HepG2 (cell line): ENCODE results near the gene CHCHD3. TPM values are rescaled to one million over a fixed set of nuclear protein-coding genes. Genes with fewer than 3 reads are reported as not detected.

ENCODE experiments used
- ATAC-seq: fragments of 200-7000 bp; cut with Tn5 transposase; 3 replicates; pipeline ENCODE4 v1.9.1; 2020; ENCODE audit warnings: mild to moderate bottlenecking, moderate library complexity
- BruUV-seq: library from RNA; stranded (reverse); fragments of 400-500 nt; replicated peaks from 2 replicates; lab custom pipeline; 2021; lab: Mats Ljungman, UMichigan
- CTCF ChIA-PET: fragments of 300-600 bp; formaldehyde crosslinking; extraction: SDS; loops from one replicate; lab custom pipeline; 2021; ENCODE audit warnings: low total read pairs, inconsistent platforms, low intra/inter-chr PET ratio; lab: Yijun Ruan, JAX
- POLR2A ChIA-PET: fragments of 350-600 bp; sonication (Branson Sonifier 250); formaldehyde crosslinking; loops from one replicate; lab custom pipeline; 2020; ENCODE audit warnings: antibody characterized with exemption, inconsistent platforms; lab: Yijun Ruan, JAX
- DNase-seq: peaks from one replicate; pipeline ENCODE4 v3.0.0-alpha.2; 2015; ENCODE audit warnings: low spot score
- FAIRE-seq: peaks from 3 replicates; lab custom pipeline; 2011; peaks lifted over from hg19 to GRCh38; lab: Jason Lieb, UNC
- H2AFZ ChIP-seq: one replicate; pipeline ENCODE4 v1.6.1; 2011; ENCODE audit warnings: low read length, inconsistent platforms
- H3K27ac ChIP-seq: fragments of 300-600 bp; 3 replicates; pipeline ENCODE4 v1.8.0; 2011; ENCODE audit warnings: mixed run types, mild to moderate bottlenecking, mixed read lengths, low read length, inconsistent platforms; ENCODE audit not compliant: insufficient read depth; ENCODE audit errors: extremely low read length
- H3K27me3 ChIP-seq, 2 experiments: fragments of 200-600 bp in 1 of 2; 2 replicates in 1 of 2; 3 replicates in 1 of 2; pipeline versions ENCODE4 v1.6.0 to v1.8.0; 2011; ENCODE audit warnings: low read length in 2 of 2, mild to moderate bottlenecking in 2 of 2, moderate library complexity in 2 of 2, inconsistent platforms in 1 of 2; ENCODE audit not compliant: insufficient read depth in 2 of 2, control insufficient read depth in 1 of 2
- H3K36me3 ChIP-seq, 2 experiments: fragments of 200-600 bp in 1 of 2; replicated peaks in 1 of 2; 2 replicates in 1 of 2; 3 replicates in 1 of 2; pipeline versions ENCODE4 v1.5.1 to v1.8.0; 2011; ENCODE audit warnings: low read length in 2 of 2, inconsistent platforms in 1 of 2; ENCODE audit not compliant: insufficient read depth in 2 of 2, control insufficient read depth in 1 of 2
- H3K4me1 ChIP-seq: 2 replicates; pipeline ENCODE4 v1.5.1; 2012; ENCODE audit warnings: low read length, inconsistent platforms; ENCODE audit not compliant: insufficient read depth
- H3K4me2 ChIP-seq: 2 replicates; pipeline ENCODE4 v1.6.0; 2011; ENCODE audit warnings: low read depth, low read length, inconsistent platforms
- H3K4me3 ChIP-seq, 3 experiments: fragments of 200-600 bp in 1 of 3; sonication (generic), shearing (Covaris generic) in 1 of 3; replicated peaks in 1 of 3; 2 replicates each; pipeline ENCODE4 v1.5.1; 2011 to 2016; ENCODE audit warnings: low read length in 3 of 3, inconsistent platforms in 2 of 3, low read depth in 2 of 3, mild to moderate bottlenecking in 2 of 3, control low read depth in 1 of 3, mixed read lengths in 1 of 3; ENCODE audit not compliant: insufficient read depth in 1 of 3
- H3K79me2 ChIP-seq: one replicate; pipeline ENCODE4 v1.6.1; 2011; ENCODE audit warnings: low read length, inconsistent platforms; ENCODE audit not compliant: insufficient read depth
- H3K9ac ChIP-seq: 2 replicates; pipeline ENCODE4 v1.6.0; 2011; ENCODE audit warnings: mild to moderate bottlenecking, low read depth, low read length, inconsistent platforms; ENCODE audit not compliant: insufficient read depth
- H3K9me3 ChIP-seq: 2 replicates; pipeline ENCODE4 v1.5.1; 2012; ENCODE audit warnings: mild to moderate bottlenecking, low read length
- H4K20me1 ChIP-seq: 2 replicates; pipeline ENCODE4 v1.6.0; 2011; ENCODE audit warnings: inconsistent platforms, mild to moderate bottlenecking, low read length, moderate library complexity; ENCODE audit not compliant: insufficient read depth
- AGO1 ChIP-seq: fragments of 200-400 bp; formaldehyde crosslinking; IDR thresholded peaks from 2 replicates; pipeline ENCODE4 v1.6.1; 2017; ENCODE audit warnings: mild to moderate bottlenecking, low read depth, low read length, moderate library complexity; ENCODE audit not compliant: poor library complexity, severe bottlenecking
- AKNA ChIP-seq: sonication (generic); formaldehyde crosslinking; IDR thresholded peaks from 2 replicates; pipeline ENCODE4 v1.4.0; 2020; ENCODE audit warnings: missing genetic modification reagents, borderline replicate concordance
- ARID4A ChIP-seq: sonication (generic); formaldehyde crosslinking; IDR thresholded peaks from 2 replicates; pipeline ENCODE4 v1.5.0; 2020; ENCODE audit warnings: mild to moderate bottlenecking, missing genetic modification reagents, borderline replicate concordance
- CREM ChIP-seq, 2 experiments: sonication (generic) in 1 of 2; formaldehyde crosslinking in 1 of 2; IDR thresholded peaks; 2 replicates each; pipeline versions ENCODE4 v1.4.0 to v1.6.1; 2016 to 2020; ENCODE audit warnings: antibody characterized with exemption in 1 of 2, mild to moderate bottlenecking in 1 of 2, missing genetic modification reagents in 1 of 2
- FOSL2 ChIP-seq: sonication (generic); formaldehyde crosslinking; IDR thresholded peaks from 2 replicates; pipeline ENCODE4 v1.4.0; 2020; ENCODE audit warnings: missing genetic modification reagents
- IRF2 ChIP-seq: IDR thresholded peaks from 2 replicates; pipeline ENCODE4 v1.6.1; 2018; ENCODE audit warnings: missing genetic modification reagents, missing compliant biosample characterization
- KLF13 ChIP-seq: sonication (generic); formaldehyde crosslinking; IDR thresholded peaks from 2 replicates; pipeline ENCODE4 v1.4.0; 2020; ENCODE audit warnings: mild to moderate bottlenecking, missing genetic modification reagents
- NCOA5 ChIP-seq: sonication (generic); formaldehyde crosslinking; IDR thresholded peaks from 2 replicates; pipeline ENCODE4 v1.4.0; 2020; ENCODE audit warnings: missing genetic modification reagents
- NFKB2 ChIP-seq: sonication (generic); formaldehyde crosslinking; IDR thresholded peaks from 2 replicates; pipeline ENCODE4 v1.4.0; 2020; ENCODE audit warnings: missing genetic modification reagents, borderline replicate concordance
- RFX5 ChIP-seq: IDR thresholded peaks from 2 replicates; pipeline ENCODE4 v1.6.1; 2011; ENCODE audit warnings: low read depth, low read length, improper control_type of control experiment
- ZFP36L1 ChIP-seq: sonication (generic); formaldehyde crosslinking; IDR thresholded peaks from 2 replicates; pipeline ENCODE4 v1.8.0; 2022; ENCODE audit warnings: mild to moderate bottlenecking, missing genetic modification reagents, moderate library complexity
- ZNF512B ChIP-seq: sonication (generic); formaldehyde crosslinking; IDR thresholded peaks from 2 replicates; pipeline ENCODE4 v1.5.1; 2020; ENCODE audit warnings: missing genetic modification reagents, mild to moderate bottlenecking, borderline replicate concordance
- ZNF615 ChIP-seq: sonication (generic); formaldehyde crosslinking; IDR thresholded peaks from 2 replicates; pipeline ENCODE4 v1.5.0; 2020; ENCODE audit warnings: mild to moderate bottlenecking, missing genetic modification reagents, borderline replicate concordance
- whole genome bisulfite sequencing: methylation state at CpG from one replicate; pipeline ENCODE4 v1.1.6; 2017; ENCODE audit warnings: low lambda C conversion rate; 5-methylcytosine and 5-hydroxymethylcytosine counted together
- in situ Hi-C: cut with HindIII; loops from 2 replicates; pipeline ENCODE4 v1.10.0; 2017; ENCODE audit warnings: low pct_unique_long_range_greater_than_20kb; ENCODE audit not compliant: extremely low pct_ligation_motif_present
- intact Hi-C: fragments of 100-400 bp; cut with micrococcal nuclease; formaldehyde crosslinking; loops from one replicate; pipeline ENCODE4 v1.10.0; 2022; ENCODE audit not compliant: unreplicated experiment
- polyA plus RNA-seq, 8 experiments: library from polyadenylated mRNA; depleted of rRNA in 3 of 8; stranded (reverse) in 7 of 8; unstranded in 1 of 8; fragments of >200 nt; fragmentation: Illumina TruSeq in 4 of 8; extraction: Trizol in 4 of 8; gene quantifications; 2 replicates each; pipeline versions ENCODE4 v1.2.1 to v1.2.3, GENCODE V29; 2011 to 2016; ENCODE audit warnings: low read depth in 4 of 8, missing spikeins in 1 of 8, mixed read lengths in 1 of 8; ENCODE audit not compliant: insufficient read depth in 1 of 8
- total RNA-seq, 5 experiments: library from RNA; depleted of rRNA; stranded (reverse); fragments of >200 nt; fragmentation: Illumina TruSeq; extraction: Trizol; gene quantifications; 2 replicates each; pipeline ENCODE4 v1.2.3, GENCODE V29; 2016; ENCODE audit warnings: low read depth in 1 of 5

The CHCHD3 gene
- total and polyA plus RNA-seq, 2 of the 13 experiments (the other 11 are each of a cell fraction or from before 2014, with no cell fraction given): 32.7 to 86.8 TPM

GRCh38 chr7:133051066-133051465, 30.8 kb downstream of the CHCHD3 start:
- ChIA-PET POLR2A (no interaction called here), CTCF (no interaction called here)
- Histone ChIP-seq H3K4me2 (no peak overlapping the region), H3K9ac (no peak overlapping the region), H2AFZ (no peak overlapping the region), H3K27ac (no peak overlapping the region), H3K9me3 (no peaks in the 10 kb centered on the region), H3K4me3 (no peak overlapping the region), H3K36me3 (peaks cover 0 to 2% of the 10 kb centered on the region in 2 experiments; a peak in 1 of 5 replicates), H4K20me1 (peaks cover 7% of the 10 kb centered on the region; the same call in 1 of the 2 replicates), H3K27me3 (no peaks in the 10 kb centered on the region), H3K79me2 (peaks cover 20% of the 10 kb centered on the region), H3K4me1 (peaks cover 11% of the 10 kb centered on the region)
- whole genome bisulfite sequencing: 95% methylated on average over 2 of the region's 2 CpGs
- ATAC-seq (no peak), DNase-seq (no peak), FAIRE-seq (no peak)
- BruUV-seq: no TSS peak
- in situ Hi-C loops: no loop called here
- intact Hi-C loops: no loop called here
- TF ChIP-seq RFX5: no peak
- no peak for TF ChIP-seq FOSL2 (CRISPR knock-in tag)
- no peak for TF ChIP-seq ARID4A (CRISPR knock-in tag)
- TF ChIP-seq IRF2 (CRISPR knock-in tag): no peak
- TF ChIP-seq NCOA5: no peak
- TF ChIP-seq CREM (IDR thresholded peaks at IDR 0.05): no peak
- no peak for TF ChIP-seq CREM (CRISPR knock-in tag; IDR thresholded peaks at IDR 0.05)
- no peak for TF ChIP-seq ZNF512B (CRISPR knock-in tag)
- no peak for TF ChIP-seq NFKB2 (CRISPR knock-in tag)
- TF ChIP-seq AGO1: no peak
- no peak for TF ChIP-seq ZFP36L1
- no peak for TF ChIP-seq AKNA (CRISPR knock-in tag)
- TF ChIP-seq ZNF615 (CRISPR knock-in tag): no peak
- no peak for TF ChIP-seq KLF13 (CRISPR knock-in tag)
